H1 (cell line): ENCODE data around the gene USP17L24. TPM values are rescaled to one million over a fixed set of nuclear protein-coding genes. Genes with fewer than 3 reads are reported as not detected.
A peak's percentile ranks its signal among the peaks of the same experiment; 100 is the strongest.
"Not testable (repeated sequence)": the region's sequence is repeated elsewhere in the genome, so short reads cannot be mapped to it uniquely, and the experiment has no call there.

Experiments used
- CTCF ChIA-PET: fragments of 300-600 bp; sonication (Branson Sonifier 250); formaldehyde crosslinking; loops from one replicate; lab custom pipeline; 2021; ENCODE audit not compliant: partially characterized antibody; lab: Charles Lee
- POLR2A ChIA-PET: fragments of 300-600 bp; sonication (Branson Sonifier 250); formaldehyde crosslinking; loops from one replicate; lab custom pipeline; 2021; ENCODE audit warnings: inconsistent platforms; ENCODE audit not compliant: partially characterized antibody; lab: Charles Lee
- DNase-seq, 2 experiments: peaks; one replicate each; pipeline versions ENCODE4 v3.0.0 to v3.0.0-alpha.2; 2010 to 2022; ENCODE audit warnings: low spot score in 2 of 2, low read depth in 1 of 2, mixed read lengths in 1 of 2
- FAIRE-seq: peaks from 2 replicates; lab custom pipeline; 2011; peaks lifted over from hg19 to GRCh38; lab: Jason Lieb, UNC
- H2AFZ ChIP-seq: 2 replicates; pipeline ENCODE4 v1.8.1; 2012; ENCODE audit warnings: low read length, inconsistent platforms
- H2AK5ac ChIP-seq: 2 replicates; pipeline ENCODE4 v1.6.1; 2013; ENCODE audit warnings: low read depth, low read length
- H2BK120ac ChIP-seq: replicated peaks from 2 replicates; pipeline ENCODE3; 2013; ENCODE audit warnings: low read depth, low read length, inconsistent platforms
- H2BK12ac ChIP-seq: 2 replicates; pipeline ENCODE4 v1.6.1; 2013; ENCODE audit warnings: low read depth, low read length
- H2BK15ac ChIP-seq: 2 replicates; pipeline ENCODE4 v1.6.1; 2013; ENCODE audit warnings: low read length
- H2BK20ac ChIP-seq: 2 replicates; pipeline ENCODE4 v1.6.1; 2013; ENCODE audit warnings: low read length
- H2BK5ac ChIP-seq: 2 replicates; pipeline ENCODE4 v1.6.1; 2013; ENCODE audit warnings: low read depth, low read length
- H3K14ac ChIP-seq: 2 replicates; pipeline ENCODE4 v1.6.1; 2013; ENCODE audit warnings: inconsistent platforms; ENCODE audit not compliant: insufficient read length
- H3K18ac ChIP-seq: 2 replicates; pipeline ENCODE4 v1.6.1; 2013; ENCODE audit warnings: low read length; ENCODE audit errors: extremely low read depth
- H3K23ac ChIP-seq: 2 replicates; pipeline ENCODE4 v1.6.1; 2013; ENCODE audit warnings: inconsistent platforms; ENCODE audit not compliant: insufficient read length
- H3K23me2 ChIP-seq: 2 replicates; pipeline ENCODE4 v1.6.1; 2013; ENCODE audit warnings: low read depth, low read length
- H3K27ac ChIP-seq: 2 replicates; pipeline ENCODE4 v1.6.1; 2011; ENCODE audit warnings: low read depth, low read length, inconsistent platforms
- H3K27me3 ChIP-seq, 4 experiments: replicated peaks in 1 of 4; 1 replicate in 1 of 4; 2 replicates in 3 of 4; pipeline versions ENCODE4 v1.6.1 to v1.8.1; 2011 to 2013; ENCODE audit warnings: low read length in 3 of 4, mild to moderate bottlenecking in 3 of 4, inconsistent platforms in 2 of 4, mixed read lengths in 2 of 4, moderate library complexity in 1 of 4; ENCODE audit not compliant: control insufficient read depth in 3 of 4, insufficient read depth in 3 of 4; ENCODE audit errors: extremely low read depth in 1 of 4
- H3K36me3 ChIP-seq, 4 experiments: 2 replicates each; pipeline versions ENCODE4 v1.6.1 to v1.8.1; 2011 to 2013; ENCODE audit warnings: mild to moderate bottlenecking in 4 of 4, low read length in 3 of 4, moderate library complexity in 2 of 4, control low read depth in 1 of 4, inconsistent platforms in 1 of 4; ENCODE audit not compliant: insufficient read depth in 4 of 4, control insufficient read depth in 2 of 4
- H3K4ac ChIP-seq: replicated peaks from 2 replicates; pipeline ENCODE3; 2013; ENCODE audit warnings: low read length, low read depth, mixed read lengths, inconsistent platforms; ENCODE audit not compliant: insufficient read length
- H3K4me1 ChIP-seq, 4 experiments: replicated peaks in 1 of 4; 1 replicate in 1 of 4; 2 replicates in 3 of 4; pipeline versions ENCODE4 v1.6.1 to v1.8.1; 2011 to 2013; ENCODE audit warnings: low read length in 3 of 4, inconsistent platforms in 2 of 4, mixed read lengths in 1 of 4; ENCODE audit not compliant: insufficient read depth in 4 of 4, control insufficient read depth in 3 of 4
- H3K4me2 ChIP-seq, 2 experiments: 2 replicates each; pipeline versions ENCODE4 v1.6.1 to v1.8.1; 2011 to 2013; ENCODE audit warnings: low read depth in 2 of 2, low read length in 2 of 2, control low read depth in 1 of 2, inconsistent platforms in 1 of 2, mild to moderate bottlenecking in 1 of 2; ENCODE audit not compliant: insufficient read depth in 1 of 2
- H3K4me3 ChIP-seq, 4 experiments: fragments of 200-600, 300-600 bp in 1 of 4; sonication (generic), shearing (Covaris generic), sonication (Bioruptor Twin) in 1 of 4; 2 replicates each; pipeline versions ENCODE4 v1.5.1 to v1.8.1; 2011 to 2016; ENCODE audit warnings: low read length in 4 of 4, low read depth in 3 of 4, control low read depth in 2 of 4, inconsistent platforms in 2 of 4, mild to moderate bottlenecking in 2 of 4, mixed read lengths in 1 of 4, moderate library complexity in 1 of 4; ENCODE audit not compliant: insufficient read depth in 2 of 4; ENCODE audit errors: extremely low read depth in 1 of 4
- H3K56ac ChIP-seq: replicated peaks from 2 replicates; pipeline ENCODE3; 2013; ENCODE audit warnings: low read depth, mild to moderate bottlenecking, mixed read lengths, low read length, inconsistent platforms; ENCODE audit not compliant: insufficient read length
- H3K79me1 ChIP-seq: 2 replicates; pipeline ENCODE4 v1.6.1; 2013; ENCODE audit warnings: low read depth, low read length, control low read depth
- H3K79me2 ChIP-seq, 2 experiments: 2 replicates each; pipeline versions ENCODE4 v1.6.1 to v1.8.1; 2012 to 2013; ENCODE audit warnings: low read length in 2 of 2, mild to moderate bottlenecking in 2 of 2, inconsistent platforms in 1 of 2; ENCODE audit not compliant: insufficient read depth in 2 of 2, control insufficient read depth in 1 of 2
- H3K9ac ChIP-seq, 4 experiments: replicated peaks in 1 of 4; 1 replicate in 1 of 4; 2 replicates in 3 of 4; pipeline versions ENCODE4 v1.6.1 to v1.8.1; 2011 to 2013; ENCODE audit warnings: low read depth in 3 of 4, low read length in 3 of 4, control low read depth in 2 of 4, mild to moderate bottlenecking in 2 of 4, moderate library complexity in 2 of 4, inconsistent platforms in 1 of 4; ENCODE audit errors: extremely low read depth in 1 of 4
- H3K9me3 ChIP-seq, 2 experiments: 2 replicates each; pipeline versions ENCODE4 v1.6.1 to v1.8.1; 2012 to 2013; ENCODE audit warnings: mild to moderate bottlenecking in 2 of 2, moderate library complexity in 2 of 2, control low read depth in 1 of 2, inconsistent platforms in 1 of 2, low read depth in 1 of 2, low read length in 1 of 2, mixed read lengths in 1 of 2; ENCODE audit not compliant: insufficient read depth in 2 of 2
- H4K20me1 ChIP-seq, 2 experiments: replicated peaks in 1 of 2; 2 replicates each; pipeline versions ENCODE3 to v1.8.1; 2011 to 2013; ENCODE audit warnings: inconsistent platforms in 2 of 2, low read length in 2 of 2, mild to moderate bottlenecking in 1 of 2; ENCODE audit not compliant: insufficient read depth in 2 of 2, control insufficient read depth in 1 of 2
- H4K5ac ChIP-seq: 2 replicates; pipeline ENCODE4 v1.6.1; 2013; ENCODE audit warnings: low read length, low read depth, mixed read lengths, inconsistent platforms; ENCODE audit not compliant: insufficient read length
- H4K8ac ChIP-seq: 2 replicates; pipeline ENCODE4 v1.8.0; 2013; ENCODE audit warnings: mild to moderate bottlenecking, moderate library complexity, low read length, inconsistent platforms; ENCODE audit not compliant: insufficient read depth; ENCODE audit errors: extremely low read depth
- H4K91ac ChIP-seq: replicated peaks from 2 replicates; pipeline ENCODE3; 2013; ENCODE audit warnings: low read length, mixed read lengths, inconsistent platforms; ENCODE audit not compliant: insufficient read length
- WGBS, 2 experiments: shearing (Covaris generic) in 1 of 2; methylation state at CpG; one replicate each; pipeline versions ENCODE4 v1.1.6 to v1.1.7; 2013 to 2015; ENCODE audit warnings: low lambda C conversion rate in 2 of 2, mixed read lengths in 2 of 2, inconsistent platforms in 1 of 2, low coverage in 1 of 2, missing lambda C conversion rate in 1 of 2; ENCODE audit not compliant: insufficient replicate concordance in 2 of 2, insufficient coverage in 1 of 2, insufficient read length in 1 of 2; ENCODE audit errors: extremely low coverage in 1 of 2, missing lambda C conversion rate in 1 of 2; 5-methylcytosine and 5-hydroxymethylcytosine counted together
- long read RNA-seq, 2 experiments: library from RNA in 1 of 2; library from capped mRNA in 1 of 2; stranded (forward); transcript quantifications; one replicate each; pipeline ENCODE4 v2.0.0, GENCODE V29; 2021; ENCODE audit warnings: inconsistent platforms in 1 of 2
- polyA minus RNA-seq, 3 experiments: library from RNA; depleted of rRNA, polyadenylated mRNA; stranded (reverse); fragments of >200 nt; gene quantifications; 1 replicate in 2 of 3; 2 replicates in 1 of 3; pipeline ENCODE4 v1.2.3, GENCODE V29; 2011
- polyA plus RNA-seq, 7 experiments: library from polyadenylated mRNA; depleted of rRNA in 3 of 7; stranded (reverse) in 5 of 7; unstranded in 2 of 7; fragments of >200 nt in 5 of 7; fragments of 200-250 nt in 2 of 7; gene quantifications; 1 replicate in 5 of 7; 2 replicates in 1 of 7; 4 replicates in 1 of 7; pipeline versions ENCODE4 v1.2.1 to v1.2.3, GENCODE V29; 2011 to 2013; ENCODE audit warnings: missing spikeins in 2 of 7, mixed read lengths in 2 of 7
- total RNA-seq: library from RNA; stranded (reverse); fragmentation: NEBNext Ultra II Directional; extraction: Animal tissue kit (Norgen Biotek cat#: 25700); gene quantifications from 2 replicates; pipeline ENCODE4 v1.2.1, GENCODE V29; 2021

USP17L24 gene
- not detected in 2 replicates for total RNA-seq
- not detected in 2 replicates for polyA plus RNA-seq (2011; rRNA removed)
- not detected for polyA plus RNA-seq (2011; cell fraction: cytosol; rRNA removed)
- not detected for polyA plus RNA-seq (2011; cell fraction: nucleus; rRNA removed)
- polyA plus RNA-seq (2012, experiment 1 of 2), result not detected in 4 replicates
- polyA plus RNA-seq (2012, experiment 2 of 2), result not detected
- not detected for polyA plus RNA-seq (2013, experiment 1 of 2)
- polyA plus RNA-seq (2013, experiment 2 of 2), result not detected
- polyA minus RNA-seq (2011; rRNA and poly(A)+ RNA removed), result not detected in 2 replicates
- polyA minus RNA-seq (2011; cell fraction: cytosol; rRNA and poly(A)+ RNA removed), result not detected
- not detected for polyA minus RNA-seq (2011; cell fraction: nucleus; rRNA and poly(A)+ RNA removed)
- long read RNA-seq, experiment 1, result 0 reads
- long read RNA-seq, experiment 2, result 0 reads

- H3K27me3 ChIP-seq, H3K4me3 ChIP-seq, H2AK5ac ChIP-seq, H2AFZ ChIP-seq, H3K79me2 ChIP-seq, H3K4ac ChIP-seq, DNase-seq, H4K20me1 ChIP-seq, H3K23ac ChIP-seq, CTCF ChIA-PET, H3K9me3 ChIP-seq, H2BK120ac ChIP-seq, H2BK12ac ChIP-seq, H3K36me3 ChIP-seq, FAIRE-seq, H4K8ac ChIP-seq, H2BK20ac ChIP-seq, H3K79me1 ChIP-seq, POLR2A ChIA-PET, H3K4me1 ChIP-seq, H4K91ac ChIP-seq, H3K27ac ChIP-seq, H3K18ac ChIP-seq, H2BK15ac ChIP-seq, H3K23me2 ChIP-seq, H4K5ac ChIP-seq, H3K14ac ChIP-seq, H3K9ac ChIP-seq, H2BK5ac ChIP-seq, H3K56ac ChIP-seq, H3K4me2 ChIP-seq: not testable (repeated sequence)
- no CpG with 5 or more reads among the region's 15 CpGs for WGBS, 2 experiments
These were observed at the start of gene USP17L24 for GRCh38 chr4:9324865-9325264. Gene USP17L24, plus strand, starts transcription at chr4:9325165. Its CDS starts 0 bp downstream, at chr4:9325165.

- POLR2A ChIA-PET, H3K23ac ChIP-seq, H4K8ac ChIP-seq, H2AFZ ChIP-seq, H2BK12ac ChIP-seq, H4K20me1 ChIP-seq, H3K14ac ChIP-seq, CTCF ChIA-PET, H3K9ac ChIP-seq, H2BK120ac ChIP-seq, H2BK15ac ChIP-seq, H3K4me1 ChIP-seq, H3K36me3 ChIP-seq, H3K27ac ChIP-seq, H3K9me3 ChIP-seq, H2BK20ac ChIP-seq, H3K4ac ChIP-seq, H4K5ac ChIP-seq, H3K79me2 ChIP-seq, H3K18ac ChIP-seq, H2AK5ac ChIP-seq, H3K23me2 ChIP-seq, H4K91ac ChIP-seq, H3K4me3 ChIP-seq, H3K4me2 ChIP-seq, FAIRE-seq, H3K27me3 ChIP-seq, H2BK5ac ChIP-seq, H3K56ac ChIP-seq, H3K79me1 ChIP-seq: not testable (repeated sequence)
- 84% methylated on average over 4 of the region's 13 CpGs; no CpG with 5 or more reads in 1 of the 2 experiments for WGBS, 2 experiments
- DNase-seq, result peak in 1 of 2 experiments; percentile 10
These were observed 774 bp upstream of the USP17L24 start for GRCh38 chr4:9324191-9324590.
